GM12878 (cell line): ENCODE measurements around the gene ITGA3.

Experiments used
- CHD2 ChIP-seq: IDR thresholded peaks from 2 replicates; pipeline ENCODE4 v1.6.1; 2011; ENCODE audit warnings: low read depth, low read length, improper control_type of control experiment, borderline replicate concordance
- ETV6 ChIP-seq, 2 experiments: fragments of 450-650 bp in 1 of 2; IDR thresholded peaks in 1 of 2; conservative IDR thresholded peaks in 1 of 2; 2 replicates each; pipeline ENCODE4 v1.6.1; 2014; ENCODE audit warnings: antibody characterized with exemption in 1 of 2, borderline replicate concordance in 1 of 2, low read depth in 1 of 2, mild to moderate bottlenecking in 1 of 2, moderate library complexity in 1 of 2
- GABPA ChIP-seq: IDR thresholded peaks from 2 replicates; pipeline ENCODE4 v1.6.1; 2014; ENCODE audit warnings: antibody characterized with exemption, low read depth, mild to moderate bottlenecking, inconsistent platforms
- KDM1A ChIP-seq: fragments of 200-600 bp; sonication (generic); IDR thresholded peaks from 2 replicates; pipeline ENCODE4 v1.6.1; 2016; ENCODE audit warnings: borderline replicate concordance
- MYC ChIP-seq: IDR thresholded peaks from 2 replicates; pipeline ENCODE4 v1.6.1; 2011; ENCODE audit warnings: mild to moderate bottlenecking, low read length, moderate library complexity, inconsistent platforms; ENCODE audit not compliant: insufficient read depth, insufficient replicate concordance, insufficient read length, severe bottlenecking
- RAD21 ChIP-seq: IDR thresholded peaks from 2 replicates; pipeline ENCODE4 v1.6.1; 2011; ENCODE audit warnings: mild to moderate bottlenecking, low read depth, low read length, moderate library complexity; ENCODE audit not compliant: insufficient read depth
- ZNF274 ChIP-seq: IDR thresholded peaks from one replicate; pipeline ENCODE4 v1.8.0; 2011; ENCODE audit not compliant: insufficient read length, insufficient read depth
- TF ChIP-seq, protein P1 (sequence below): IDR thresholded peaks from 2 replicates; pipeline ENCODE4 v1.6.1; 2012; ENCODE audit warnings: improper control_type of control experiment, low read depth, low read length; ENCODE audit not compliant: insufficient replicate concordance

DNA sequence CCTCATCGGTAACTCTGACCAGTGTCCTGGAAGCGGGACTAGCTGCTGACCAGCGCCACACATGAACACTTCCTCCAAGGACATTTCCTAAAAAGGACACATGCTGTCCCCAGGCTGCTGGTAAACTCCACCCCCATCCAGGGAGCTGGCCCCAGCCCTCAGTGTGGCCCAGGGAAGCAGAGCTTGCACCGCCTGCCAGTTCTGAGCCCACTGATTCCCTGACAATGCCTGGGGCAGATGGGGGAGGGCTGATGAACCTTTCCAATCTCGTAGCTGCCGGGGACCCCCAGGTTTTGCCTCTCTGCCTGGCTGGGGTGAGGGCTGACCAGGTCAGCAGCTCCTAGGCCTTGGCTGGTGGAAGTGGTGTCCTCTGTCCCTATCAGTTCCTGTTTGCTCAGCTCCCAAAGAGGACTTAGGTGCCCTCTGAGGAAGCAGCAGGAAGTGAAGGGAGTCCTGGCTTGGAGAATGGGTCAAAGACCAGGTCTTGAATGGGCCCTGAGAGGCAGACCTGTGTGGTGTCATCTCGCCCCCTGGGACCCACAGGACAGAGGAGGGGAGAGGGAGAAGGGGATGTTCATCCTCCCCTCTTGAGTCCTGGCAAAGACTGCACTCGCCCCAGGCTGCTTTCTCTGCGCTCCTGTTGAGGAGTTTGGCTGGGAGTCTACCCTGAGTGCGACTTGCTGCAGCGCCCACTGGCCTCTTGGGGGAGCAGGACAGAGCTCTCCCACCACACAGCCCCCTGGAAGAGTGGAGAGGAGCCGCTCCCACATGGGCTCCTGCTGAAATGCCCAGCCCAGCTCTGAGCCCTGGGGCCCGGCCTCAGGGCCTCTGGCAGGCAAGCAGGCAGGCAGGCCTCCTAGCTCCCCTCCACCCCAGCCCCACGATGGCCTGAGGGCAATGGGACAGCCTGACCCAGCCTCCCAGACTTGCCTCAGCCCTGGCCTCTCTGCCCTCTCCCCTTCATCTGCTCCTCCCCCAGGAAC is 56.1 kb downstream of the ITGA3 start:
- TF ChIP-seq MYC (no peak), KDM1A (no peak), ETV6 (conservative IDR thresholded peaks at IDR 0.05 in 1 of 2, IDR thresholded peaks at IDR 0.05 in 1 of 2; ENCODE audit: borderline replicate concordance in 1 of 2, low read depth in 1 of 2) (no peak), GABPA (no peak), RAD21 (no peak), ZNF274 (no peak), CHD2 (no peak)
- TF ChIP-seq, protein P1, sequence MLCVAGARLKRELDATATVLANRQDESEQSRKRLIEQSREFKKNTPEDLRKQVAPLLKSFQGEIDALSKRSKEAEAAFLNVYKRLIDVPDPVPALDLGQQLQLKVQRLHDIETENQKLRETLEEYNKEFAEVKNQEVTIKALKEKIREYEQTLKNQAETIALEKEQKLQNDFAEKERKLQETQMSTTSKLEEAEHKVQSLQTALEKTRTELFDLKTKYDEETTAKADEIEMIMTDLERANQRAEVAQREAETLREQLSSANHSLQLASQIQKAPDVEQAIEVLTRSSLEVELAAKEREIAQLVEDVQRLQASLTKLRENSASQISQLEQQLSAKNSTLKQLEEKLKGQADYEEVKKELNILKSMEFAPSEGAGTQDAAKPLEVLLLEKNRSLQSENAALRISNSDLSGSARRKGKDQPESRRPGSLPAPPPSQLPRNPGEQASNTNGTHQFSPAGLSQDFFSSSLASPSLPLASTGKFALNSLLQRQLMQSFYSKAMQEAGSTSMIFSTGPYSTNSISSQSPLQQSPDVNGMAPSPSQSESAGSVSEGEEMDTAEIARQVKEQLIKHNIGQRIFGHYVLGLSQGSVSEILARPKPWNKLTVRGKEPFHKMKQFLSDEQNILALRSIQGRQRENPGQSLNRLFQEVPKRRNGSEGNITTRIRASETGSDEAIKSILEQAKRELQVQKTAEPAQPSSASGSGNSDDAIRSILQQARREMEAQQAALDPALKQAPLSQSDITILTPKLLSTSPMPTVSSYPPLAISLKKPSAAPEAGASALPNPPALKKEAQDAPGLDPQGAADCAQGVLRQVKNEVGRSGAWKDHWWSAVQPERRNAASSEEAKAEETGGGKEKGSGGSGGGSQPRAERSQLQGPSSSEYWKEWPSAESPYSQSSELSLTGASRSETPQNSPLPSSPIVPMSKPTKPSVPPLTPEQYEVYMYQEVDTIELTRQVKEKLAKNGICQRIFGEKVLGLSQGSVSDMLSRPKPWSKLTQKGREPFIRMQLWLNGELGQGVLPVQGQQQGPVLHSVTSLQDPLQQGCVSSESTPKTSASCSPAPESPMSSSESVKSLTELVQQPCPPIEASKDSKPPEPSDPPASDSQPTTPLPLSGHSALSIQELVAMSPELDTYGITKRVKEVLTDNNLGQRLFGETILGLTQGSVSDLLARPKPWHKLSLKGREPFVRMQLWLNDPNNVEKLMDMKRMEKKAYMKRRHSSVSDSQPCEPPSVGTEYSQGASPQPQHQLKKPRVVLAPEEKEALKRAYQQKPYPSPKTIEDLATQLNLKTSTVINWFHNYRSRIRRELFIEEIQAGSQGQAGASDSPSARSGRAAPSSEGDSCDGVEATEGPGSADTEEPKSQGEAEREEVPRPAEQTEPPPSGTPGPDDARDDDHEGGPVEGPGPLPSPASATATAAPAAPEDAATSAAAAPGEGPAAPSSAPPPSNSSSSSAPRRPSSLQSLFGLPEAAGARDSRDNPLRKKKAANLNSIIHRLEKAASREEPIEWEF, result no peak
